ENCODE data around the gene SGMS1.

DNA sequence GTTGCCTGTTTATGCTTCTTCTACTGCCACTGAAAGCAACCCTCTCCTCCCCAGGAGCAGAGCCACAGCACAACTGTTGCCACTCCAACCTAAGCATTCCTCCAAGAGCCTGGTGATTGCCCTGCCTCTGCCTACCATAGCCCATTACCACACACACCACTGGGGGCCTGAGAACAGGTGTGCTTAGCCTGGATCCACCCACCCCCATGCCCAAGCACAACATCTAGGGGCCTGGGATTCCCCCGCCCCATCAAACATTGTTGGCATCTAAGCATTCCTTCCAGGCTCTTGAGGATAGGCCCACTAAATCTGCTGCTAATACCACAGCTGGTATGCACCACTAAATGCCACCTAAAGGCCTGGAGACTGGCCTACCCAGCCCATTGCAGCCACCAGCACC is 329.2 kb downstream of the SGMS1 start:
- TF ChIP-seq, protein P1, sequence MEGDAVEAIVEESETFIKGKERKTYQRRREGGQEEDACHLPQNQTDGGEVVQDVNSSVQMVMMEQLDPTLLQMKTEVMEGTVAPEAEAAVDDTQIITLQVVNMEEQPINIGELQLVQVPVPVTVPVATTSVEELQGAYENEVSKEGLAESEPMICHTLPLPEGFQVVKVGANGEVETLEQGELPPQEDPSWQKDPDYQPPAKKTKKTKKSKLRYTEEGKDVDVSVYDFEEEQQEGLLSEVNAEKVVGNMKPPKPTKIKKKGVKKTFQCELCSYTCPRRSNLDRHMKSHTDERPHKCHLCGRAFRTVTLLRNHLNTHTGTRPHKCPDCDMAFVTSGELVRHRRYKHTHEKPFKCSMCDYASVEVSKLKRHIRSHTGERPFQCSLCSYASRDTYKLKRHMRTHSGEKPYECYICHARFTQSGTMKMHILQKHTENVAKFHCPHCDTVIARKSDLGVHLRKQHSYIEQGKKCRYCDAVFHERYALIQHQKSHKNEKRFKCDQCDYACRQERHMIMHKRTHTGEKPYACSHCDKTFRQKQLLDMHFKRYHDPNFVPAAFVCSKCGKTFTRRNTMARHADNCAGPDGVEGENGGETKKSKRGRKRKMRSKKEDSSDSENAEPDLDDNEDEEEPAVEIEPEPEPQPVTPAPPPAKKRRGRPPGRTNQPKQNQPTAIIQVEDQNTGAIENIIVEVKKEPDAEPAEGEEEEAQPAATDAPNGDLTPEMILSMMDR (conservative IDR thresholded peaks at IDR 0.05 in 1 of 2, IDR thresholded peaks at IDR 0.05 in 1 of 2; ENCODE audit: low read depth in 1 of 2, low read length in 2 of 2), result no peak
- TF ChIP-seq EZH2 (IDR thresholded peaks at IDR 0.05; ENCODE audit: low read length, missing control alignments), result no peak
